SK-N-SH (cell line): Measurements from ENCODE around the gene PFKM. TPM values are rescaled to one million over a fixed set of nuclear protein-coding genes. Genes with fewer than 3 reads are reported as not detected.

ENCODE experiments used
- CTCF ChIA-PET: fragments of 300-600, 350-600 bp; formaldehyde crosslinking; extraction: SDS; loops from one replicate; lab custom pipeline; 2021; lab: Yijun Ruan, JAX
- POLR2A ChIA-PET: fragments of 350-600 bp; sonication (Branson Sonifier 250); formaldehyde crosslinking; extraction: SDS; loops from one replicate; lab custom pipeline; 2020; ENCODE audit warnings: antibody characterized with exemption, inconsistent platforms; lab: Yijun Ruan, JAX
- DNase-seq: peaks from one replicate; pipeline ENCODE4 v3.0.0; 2012
- H2AFZ ChIP-seq: fragments of 200-600 bp; sonication (generic); 2 replicates; pipeline ENCODE4 v1.8.1; 2016; ENCODE audit warnings: antibody characterized with exemption, mild to moderate bottlenecking, low read depth
- H3F3A ChIP-seq: fragments of 200-600 bp; sonication (generic); replicated peaks from 2 replicates; pipeline ENCODE3; 2016; ENCODE audit warnings: antibody characterized with exemption, mild to moderate bottlenecking; ENCODE audit not compliant: insufficient read depth
- H3K27ac ChIP-seq, 2 experiments: fragments of 200-500 bp in 1 of 2; fragments of 200-600 bp in 1 of 2; sonication (Bioruptor generic) in 1 of 2; sonication (generic), shearing (Covaris generic) in 1 of 2; 2 replicates each; pipeline versions ENCODE4 v1.5.1 to v1.6.1; 2014 to 2016; ENCODE audit warnings: low read depth in 2 of 2, inconsistent platforms in 1 of 2, low read length in 1 of 2, mild to moderate bottlenecking in 1 of 2, mixed read lengths in 1 of 2
- H3K27me3 ChIP-seq: fragments of 200-600 bp; sonication (generic), shearing (Covaris generic); 2 replicates; pipeline ENCODE4 v1.6.1; 2016; ENCODE audit warnings: mixed run types; ENCODE audit not compliant: insufficient read depth
- H3K36me3 ChIP-seq, 2 experiments: fragments of 200-500 bp in 1 of 2; fragments of 200-600 bp in 1 of 2; sonication (Bioruptor generic) in 1 of 2; sonication (generic) in 1 of 2; replicated peaks in 1 of 2; 2 replicates each; pipeline versions ENCODE3 to v1.5.1; 2014 to 2016; ENCODE audit warnings: low read length in 1 of 2, mild to moderate bottlenecking in 1 of 2; ENCODE audit not compliant: insufficient read depth in 2 of 2, control insufficient read depth in 1 of 2
- H3K4me1 ChIP-seq, 2 experiments: fragments of 200-500 bp in 1 of 2; fragments of 200-600 bp in 1 of 2; sonication (Bioruptor generic) in 1 of 2; sonication (generic), shearing (Covaris generic) in 1 of 2; 2 replicates each; pipeline versions ENCODE4 v1.5.1 to v1.6.1; 2014 to 2016; ENCODE audit warnings: low read depth in 1 of 2, low read length in 1 of 2, mixed run types in 1 of 2; ENCODE audit not compliant: insufficient read depth in 2 of 2, control insufficient read depth in 1 of 2
- H3K4me2 ChIP-seq: fragments of 200-600 bp; sonication (generic), shearing (Covaris generic); 2 replicates; pipeline ENCODE4 v1.6.1; 2017; ENCODE audit warnings: mixed run types
- H3K4me3 ChIP-seq, 2 experiments: fragments of 200-500 bp in 1 of 2; fragments of 200-600 bp in 1 of 2; sonication (Bioruptor generic) in 1 of 2; sonication (generic), shearing (Covaris generic) in 1 of 2; 2 replicates each; pipeline versions ENCODE4 v1.5.1 to v1.8.1; 2014 to 2016; ENCODE audit warnings: low read depth in 2 of 2, inconsistent platforms in 1 of 2, low read length in 1 of 2, mild to moderate bottlenecking in 1 of 2, mixed read lengths in 1 of 2, moderate library complexity in 1 of 2
- H3K79me2 ChIP-seq: fragments of 200-600 bp; sonication (generic); 2 replicates; pipeline ENCODE4 v1.8.1; 2017; ENCODE audit warnings: mild to moderate bottlenecking; ENCODE audit not compliant: insufficient read depth
- H3K9ac ChIP-seq: fragments of 200-600 bp; sonication (generic); 2 replicates; pipeline ENCODE4 v1.6.1; 2017; ENCODE audit warnings: mixed run types
- H3K9me2 ChIP-seq: fragments of 200-600 bp; sonication (generic); 2 replicates; pipeline ENCODE4 v1.6.1; 2017; ENCODE audit warnings: mixed run types
- H3K9me3 ChIP-seq: fragments of 200-600 bp; sonication (generic); 2 replicates; pipeline ENCODE4 v1.6.1; 2017; ENCODE audit warnings: mixed run types, mild to moderate bottlenecking, moderate library complexity
- H4K20me1 ChIP-seq: fragments of 200-600 bp; sonication (generic); 2 replicates; pipeline ENCODE4 v1.6.1; 2017; ENCODE audit warnings: mild to moderate bottlenecking, mixed run types; ENCODE audit not compliant: insufficient read depth
- CHD2 ChIP-seq: fragments of 150-350 bp; IDR thresholded peaks from 2 replicates; pipeline ENCODE4 v1.6.1; 2018; ENCODE audit warnings: low read length; ENCODE audit not compliant: partially characterized antibody
- ELF1 ChIP-seq: IDR thresholded peaks from 2 replicates; pipeline ENCODE4 v1.4.0; 2012
- EP300 ChIP-seq, 2 experiments: IDR thresholded peaks; 2 replicates each; pipeline versions ENCODE4 v1.4.0 to v1.6.1; 2012; ENCODE audit warnings: borderline replicate concordance in 1 of 2, low read depth in 1 of 2, low read length in 1 of 2
- EZH2phosphoT487 ChIP-seq: fragments of 200-600 bp; sonication (generic); IDR thresholded peaks from 2 replicates; pipeline ENCODE4 v1.6.1; 2017; ENCODE audit warnings: low read depth, mixed run types, mild to moderate bottlenecking, antibody characterized with exemption, moderate library complexity, borderline replicate concordance
- FOSL2 ChIP-seq: IDR thresholded peaks from 2 replicates; pipeline ENCODE4 v1.4.0; 2012; ENCODE audit warnings: low read depth, mild to moderate bottlenecking, moderate library complexity, borderline replicate concordance
- FOXJ3 ChIP-seq: sonication (generic); formaldehyde crosslinking; IDR thresholded peaks from 2 replicates; pipeline ENCODE4 v1.5.1; 2020; ENCODE audit warnings: mild to moderate bottlenecking, missing genetic modification reagents
- GATA2 ChIP-seq: sonication (generic); formaldehyde crosslinking; IDR thresholded peaks from 2 replicates; pipeline ENCODE4 v1.5.0; 2020; ENCODE audit warnings: mild to moderate bottlenecking, missing genetic modification reagents
- JUND ChIP-seq: IDR thresholded peaks from 2 replicates; pipeline ENCODE4 v1.4.0; 2012
- MEF2A ChIP-seq: IDR thresholded peaks from 2 replicates; pipeline ENCODE4 v1.4.0; 2012; ENCODE audit warnings: low read depth, borderline replicate concordance
- MXI1 ChIP-seq: IDR thresholded peaks from 2 replicates; pipeline ENCODE4 v1.6.1; 2012; ENCODE audit warnings: mild to moderate bottlenecking, low read depth, low read length, improper control_type of control experiment
- POLR2AphosphoS5 ChIP-seq: IDR thresholded peaks from 2 replicates; pipeline ENCODE4 v1.6.1; 2012; ENCODE audit warnings: low read depth, low read length
- RAD21 ChIP-seq: IDR thresholded peaks from 2 replicates; pipeline ENCODE4 v1.6.1; 2012; ENCODE audit warnings: mild to moderate bottlenecking, low read length
- RXRA ChIP-seq: IDR thresholded peaks from 2 replicates; pipeline ENCODE4 v1.4.0; 2012; ENCODE audit warnings: low read depth, mild to moderate bottlenecking, borderline replicate concordance
- SIN3A ChIP-seq: IDR thresholded peaks from 2 replicates; pipeline ENCODE4 v1.6.1; 2012; ENCODE audit warnings: low read depth, mild to moderate bottlenecking, low read length, moderate library complexity, borderline replicate concordance
- SMC3 ChIP-seq: IDR thresholded peaks from 2 replicates; pipeline ENCODE4 v1.6.1; 2012; ENCODE audit warnings: low read depth, low read length, improper control_type of control experiment
- TAF1 ChIP-seq: IDR thresholded peaks from 2 replicates; pipeline ENCODE4 v1.6.1; 2012; ENCODE audit warnings: low read depth, mild to moderate bottlenecking, low read length, moderate library complexity, borderline replicate concordance
- TCF12 ChIP-seq: IDR thresholded peaks from 2 replicates; pipeline ENCODE4 v1.4.0; 2012
- TEAD4 ChIP-seq: IDR thresholded peaks from 2 replicates; pipeline ENCODE4 v1.4.0; 2012; ENCODE audit warnings: mild to moderate bottlenecking, borderline replicate concordance; ENCODE audit not compliant: insufficient read depth
- ZBTB33 ChIP-seq: IDR thresholded peaks from 2 replicates; pipeline ENCODE4 v1.4.0; 2012; ENCODE audit warnings: low read depth, borderline replicate concordance
- WGBS: methylation state at CpG from one replicate; pipeline ENCODE4 v1.1.6; 2017; ENCODE audit warnings: low lambda C conversion rate; 5-methylcytosine and 5-hydroxymethylcytosine counted together
- polyA plus RNA-seq, 3 experiments: library from polyadenylated mRNA; depleted of rRNA; stranded (reverse); fragments of >200 nt; gene quantifications; 2 replicates each; pipeline ENCODE4 v1.2.3, GENCODE V29; 2012
- TF ChIP-seq, protein P1 (sequence below): fragments of 150-350 bp; IDR thresholded peaks from 2 replicates; pipeline ENCODE4 v1.6.1; 2017; ENCODE audit warnings: antibody characterized with exemption, low read length, low read depth, borderline replicate concordance
- TF ChIP-seq, protein P2 (sequence below): IDR thresholded peaks from 2 replicates; pipeline ENCODE4 v1.6.1; 2012; ENCODE audit warnings: mild to moderate bottlenecking, low read depth, low read length, moderate library complexity

The PFKM gene
- polyA plus RNA-seq, 1 of the 3 experiments (the other 2 are of a cell fraction), result 85.0 TPM

- ChIA-PET CTCF (interaction anchor here (1.0 to 2.1 kb wide), 4 partner anchors 10 to 425 kb away, joined by 3 to 5 read pairs (median 5); partner anchors contain the start of gene CCDC184), POLR2A (interaction anchor here (0.9 kb wide), 1 partner anchor 10 kb away, joined by 3 read pairs; the partner anchor contains the start of gene CCDC184)
- Histone ChIP-seq H3K9me2 (no peaks in the 10 kb centered on the region), H3K79me2 (no peaks in the 10 kb centered on the region), H3K9ac (no peak overlapping the region), H3K27ac (no peak overlapping the region), H3K36me3 (no peaks in the 10 kb centered on the region), H4K20me1 (no peaks in the 10 kb centered on the region), H3K9me3 (no peaks in the 10 kb centered on the region), H3K4me1 (peaks cover 7 to 16% of the 10 kb centered on the region in 2 experiments), H2AFZ (no peak overlapping the region), H3K4me3 (no peak overlapping the region), H3F3A (peaks cover 15% of the 10 kb centered on the region), H3K4me2 (no peak overlapping the region), H3K27me3 (no peaks in the 10 kb centered on the region)
- no peak for TF ChIP-seq CHD2
- 39% methylated on average over 2 of the region's 2 CpGs for WGBS
- DNase-seq, result no peak
Measured at GRCh38 chr12:48193623-48194022, 74.5 kb downstream of the PFKM start.

DNA sequence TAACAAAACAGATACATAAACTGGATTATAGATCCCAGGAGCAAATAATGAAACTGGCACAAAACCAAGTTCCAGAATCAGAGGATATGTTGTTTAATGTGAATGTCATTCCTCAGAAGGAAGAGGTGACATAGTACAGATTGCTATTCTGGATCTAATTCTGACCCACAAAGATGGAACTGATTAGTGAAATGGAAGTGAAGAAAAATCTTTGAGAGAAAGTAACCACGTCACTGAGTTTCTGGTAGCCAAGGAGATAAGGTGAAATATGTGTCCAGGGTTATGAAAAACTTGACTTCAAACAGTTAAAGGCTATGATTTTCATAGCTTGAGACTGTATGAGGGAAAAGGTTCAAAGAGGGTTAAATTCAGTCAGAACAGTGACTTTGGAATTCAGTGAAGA is 75.6 kb downstream of the PFKM start:
- WGBS, result 3% methylated on average over 1 of the region's 1 CpG
- no peak for TF ChIP-seq TAF1
- peak; percentile 20; the same call in 1 of the 2 replicates for TF ChIP-seq SIN3A
- 0 out of 2 replicates have a peak, but pooled peaks have one; percentile 14 for TF ChIP-seq ELF1
- TF ChIP-seq JUND, result peak; percentile 61
- TF ChIP-seq GATA2, result peak; percentile 64
- TF ChIP-seq, protein P1, sequence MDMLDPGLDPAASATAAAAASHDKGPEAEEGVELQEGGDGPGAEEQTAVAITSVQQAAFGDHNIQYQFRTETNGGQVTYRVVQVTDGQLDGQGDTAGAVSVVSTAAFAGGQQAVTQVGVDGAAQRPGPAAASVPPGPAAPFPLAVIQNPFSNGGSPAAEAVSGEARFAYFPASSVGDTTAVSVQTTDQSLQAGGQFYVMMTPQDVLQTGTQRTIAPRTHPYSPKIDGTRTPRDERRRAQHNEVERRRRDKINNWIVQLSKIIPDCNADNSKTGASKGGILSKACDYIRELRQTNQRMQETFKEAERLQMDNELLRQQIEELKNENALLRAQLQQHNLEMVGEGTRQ, result no peak
- TF ChIP-seq MEF2A, result peak; percentile 44; the same call in 1 of the 2 replicates
- TF ChIP-seq FOSL2, result 0 out of 2 replicates have a peak, but pooled peaks have one; percentile 22
- peak; percentile 66; the same call in 1 of the 2 replicates for TF ChIP-seq TEAD4
- no peak for TF ChIP-seq EZH2phosphoT487
- peak; percentile 62; the same call in 1 of the 2 replicates for TF ChIP-seq POLR2AphosphoS5
- TF ChIP-seq ZBTB33, result no peak
- TF ChIP-seq TCF12, result peak; percentile 97
- TF ChIP-seq, protein P2, sequence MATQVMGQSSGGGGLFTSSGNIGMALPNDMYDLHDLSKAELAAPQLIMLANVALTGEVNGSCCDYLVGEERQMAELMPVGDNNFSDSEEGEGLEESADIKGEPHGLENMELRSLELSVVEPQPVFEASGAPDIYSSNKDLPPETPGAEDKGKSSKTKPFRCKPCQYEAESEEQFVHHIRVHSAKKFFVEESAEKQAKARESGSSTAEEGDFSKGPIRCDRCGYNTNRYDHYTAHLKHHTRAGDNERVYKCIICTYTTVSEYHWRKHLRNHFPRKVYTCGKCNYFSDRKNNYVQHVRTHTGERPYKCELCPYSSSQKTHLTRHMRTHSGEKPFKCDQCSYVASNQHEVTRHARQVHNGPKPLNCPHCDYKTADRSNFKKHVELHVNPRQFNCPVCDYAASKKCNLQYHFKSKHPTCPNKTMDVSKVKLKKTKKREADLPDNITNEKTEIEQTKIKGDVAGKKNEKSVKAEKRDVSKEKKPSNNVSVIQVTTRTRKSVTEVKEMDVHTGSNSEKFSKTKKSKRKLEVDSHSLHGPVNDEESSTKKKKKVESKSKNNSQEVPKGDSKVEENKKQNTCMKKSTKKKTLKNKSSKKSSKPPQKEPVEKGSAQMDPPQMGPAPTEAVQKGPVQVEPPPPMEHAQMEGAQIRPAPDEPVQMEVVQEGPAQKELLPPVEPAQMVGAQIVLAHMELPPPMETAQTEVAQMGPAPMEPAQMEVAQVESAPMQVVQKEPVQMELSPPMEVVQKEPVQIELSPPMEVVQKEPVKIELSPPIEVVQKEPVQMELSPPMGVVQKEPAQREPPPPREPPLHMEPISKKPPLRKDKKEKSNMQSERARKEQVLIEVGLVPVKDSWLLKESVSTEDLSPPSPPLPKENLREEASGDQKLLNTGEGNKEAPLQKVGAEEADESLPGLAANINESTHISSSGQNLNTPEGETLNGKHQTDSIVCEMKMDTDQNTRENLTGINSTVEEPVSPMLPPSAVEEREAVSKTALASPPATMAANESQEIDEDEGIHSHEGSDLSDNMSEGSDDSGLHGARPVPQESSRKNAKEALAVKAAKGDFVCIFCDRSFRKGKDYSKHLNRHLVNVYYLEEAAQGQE, result no peak
- no peak for TF ChIP-seq SMC3
- TF ChIP-seq EP300 (IDR thresholded peaks at IDR 0.05; ENCODE audit: borderline replicate concordance in 1 of 2, low read depth in 1 of 2, low read length in 1 of 2), result peak; percentile 64 to 78; a peak in 3 of 4 replicates
- no peak for TF ChIP-seq MXI1
- TF ChIP-seq CHD2, result no peak
- peak; percentile 42; the same call in 1 of the 2 replicates for TF ChIP-seq RXRA
- no peak for TF ChIP-seq FOXJ3
- no peak for TF ChIP-seq RAD21

More for the DNA sequence above, 75.6 kb downstream of the PFKM start:
- Histone ChIP-seq H3K9me3 (no peaks in the 10 kb centered on the region), H3F3A (peaks cover 19% of the 10 kb centered on the region), H3K4me2 (peak overlapping the region; percentile 59), H3K27me3 (no peaks in the 10 kb centered on the region), H3K4me1 (peaks cover 7 to 21% of the 10 kb centered on the region in 2 experiments), H3K4me3 (peak overlapping the region in 1 of 2 experiments; percentile 40; a peak in 1 of 4 replicates), H3K9ac (peak overlapping the region; percentile 38; the same call in 1 of the 2 replicates), H2AFZ (peak overlapping the region; percentile 29), H3K79me2 (no peaks in the 10 kb centered on the region), H4K20me1 (no peaks in the 10 kb centered on the region), H3K36me3 (no peaks in the 10 kb centered on the region), H3K27ac (peak overlapping the region; percentile 45 to 72), H3K9me2 (no peaks in the 10 kb centered on the region)
- ChIA-PET POLR2A (interaction anchor here (0.9 kb wide), 1 partner anchor 11 kb away, joined by 3 read pairs; the partner anchor contains the start of gene CCDC184), CTCF (interaction anchor here (0.8 to 2.1 kb wide), 5 partner anchors 12 to 245 kb away, joined by 3 to 6 read pairs (median 5); partner anchors contain the start of gene CCDC184)
- DNase-seq, result no peak
